Gastroesophageal sphincter (tissue), 3 donors: Measurements from ENCODE around the gene OSBPL1A.

ENCODE experiments used
- EP300 ChIP-seq: sonication (generic); formaldehyde crosslinking; IDR thresholded peaks from one replicate; pipeline ENCODE4 v1.6.1; 2017; ENCODE audit warnings: antibody characterized with exemption, mild to moderate bottlenecking
- POLR2AphosphoS5 ChIP-seq: sonication (generic); formaldehyde crosslinking; IDR thresholded peaks from one replicate; pipeline ENCODE4 v1.6.1; 2017; ENCODE audit warnings: antibody characterized with exemption
- TF ChIP-seq, protein P1 (sequence below), 4 experiments: fragments of 200-600 bp in 2 of 4; fragments of 450-650 bp in 2 of 4; sonication (generic) in 1 of 4; IDR thresholded peaks; one replicate each; pipeline ENCODE4 v1.5.1; 2017 to 2019; ENCODE audit warnings: antibody characterized with exemption in 4 of 4, mild to moderate bottlenecking in 2 of 4, moderate library complexity in 2 of 4

DNA sequence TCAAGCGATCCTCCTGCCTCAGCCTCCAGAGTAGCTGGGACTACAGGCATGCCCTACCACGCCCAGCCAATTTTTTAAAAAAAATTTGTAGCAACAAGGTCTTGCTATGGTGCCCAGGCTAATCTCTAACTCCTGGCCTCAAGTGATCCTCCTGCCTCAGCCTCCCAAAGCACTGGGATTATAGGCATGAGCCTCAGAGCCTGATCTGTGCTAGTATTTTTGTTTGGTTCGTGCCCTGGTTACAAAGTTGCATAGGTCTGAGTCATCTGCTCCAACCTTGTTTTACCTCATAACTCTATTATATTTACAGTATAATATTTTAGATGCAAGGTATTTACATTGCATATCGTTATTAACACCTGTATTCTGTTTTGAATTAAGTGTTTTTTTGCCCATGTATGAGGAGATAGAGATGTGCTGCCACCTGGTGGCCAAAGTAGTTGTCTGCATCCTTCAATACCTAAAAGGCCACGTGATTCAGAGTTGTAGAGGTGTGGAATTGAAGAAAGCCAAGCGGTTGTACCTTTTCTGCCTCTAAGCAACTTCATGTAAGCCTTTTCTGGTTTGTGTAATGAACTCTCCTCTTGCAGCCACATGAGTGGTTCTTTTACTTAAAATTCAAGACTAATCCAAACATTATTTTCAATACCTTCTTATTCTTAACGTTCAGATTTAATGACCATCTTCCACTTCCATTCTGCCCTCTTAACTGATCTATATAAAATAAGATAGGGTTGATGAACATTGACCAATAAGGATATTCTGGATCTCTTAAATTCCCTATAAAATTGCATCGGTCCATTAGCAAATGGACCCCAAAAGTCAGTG is 278.7 kb downstream of the OSBPL1A start:
- no peak for TF ChIP-seq POLR2AphosphoS5
- TF ChIP-seq, protein P1, sequence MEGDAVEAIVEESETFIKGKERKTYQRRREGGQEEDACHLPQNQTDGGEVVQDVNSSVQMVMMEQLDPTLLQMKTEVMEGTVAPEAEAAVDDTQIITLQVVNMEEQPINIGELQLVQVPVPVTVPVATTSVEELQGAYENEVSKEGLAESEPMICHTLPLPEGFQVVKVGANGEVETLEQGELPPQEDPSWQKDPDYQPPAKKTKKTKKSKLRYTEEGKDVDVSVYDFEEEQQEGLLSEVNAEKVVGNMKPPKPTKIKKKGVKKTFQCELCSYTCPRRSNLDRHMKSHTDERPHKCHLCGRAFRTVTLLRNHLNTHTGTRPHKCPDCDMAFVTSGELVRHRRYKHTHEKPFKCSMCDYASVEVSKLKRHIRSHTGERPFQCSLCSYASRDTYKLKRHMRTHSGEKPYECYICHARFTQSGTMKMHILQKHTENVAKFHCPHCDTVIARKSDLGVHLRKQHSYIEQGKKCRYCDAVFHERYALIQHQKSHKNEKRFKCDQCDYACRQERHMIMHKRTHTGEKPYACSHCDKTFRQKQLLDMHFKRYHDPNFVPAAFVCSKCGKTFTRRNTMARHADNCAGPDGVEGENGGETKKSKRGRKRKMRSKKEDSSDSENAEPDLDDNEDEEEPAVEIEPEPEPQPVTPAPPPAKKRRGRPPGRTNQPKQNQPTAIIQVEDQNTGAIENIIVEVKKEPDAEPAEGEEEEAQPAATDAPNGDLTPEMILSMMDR (IDR thresholded peaks at IDR 0.05), result peak; percentile 85 to 97 (median 91)
- TF ChIP-seq EP300, result no peak
